K562 (cell line): Measurements from ENCODE around the gene ATXN1L. TPM values are rescaled to one million over a fixed set of nuclear protein-coding genes. Genes with fewer than 3 reads are reported as not detected.

ENCODE experiments used
- CHD4 ChIP-seq: fragments of 200-600 bp; sonication (generic); IDR thresholded peaks from 3 replicates; pipeline ENCODE4 v1.6.1; 2012; ENCODE audit warnings: low read depth, mild to moderate bottlenecking, mixed read lengths, low read length, inconsistent platforms; ENCODE audit not compliant: insufficient read depth, insufficient replicate concordance, poor library complexity, severe bottlenecking
- FOXK1 ChIP-seq: sonication (generic); formaldehyde crosslinking; IDR thresholded peaks from 2 replicates; pipeline ENCODE4 v1.8.0; 2022; ENCODE audit warnings: missing genetic modification reagents, mild to moderate bottlenecking, borderline replicate concordance
- HMG20A ChIP-seq: fragments of 450-650 bp; formaldehyde crosslinking; conservative IDR thresholded peaks from 2 replicates; pipeline ENCODE4 v1.4.0; 2020; ENCODE audit warnings: mild to moderate bottlenecking, mixed read lengths
- MAFK ChIP-seq: IDR thresholded peaks from 2 replicates; pipeline ENCODE4 v1.6.1; 2011; ENCODE audit warnings: low read length, improper control_type of control experiment
- MCM2 ChIP-seq: fragments of 450-650 bp; IDR thresholded peaks from 2 replicates; pipeline ENCODE4 v1.6.1; 2017; ENCODE audit warnings: low read depth, mild to moderate bottlenecking
- MTA2 ChIP-seq: fragments of 450-650 bp; IDR thresholded peaks from 2 replicates; pipeline ENCODE4 v1.6.1; 2016; ENCODE audit warnings: low read depth
- RBM17 ChIP-seq: fragments of 200-400 bp; formaldehyde crosslinking; IDR thresholded peaks from 2 replicates; pipeline ENCODE4 v1.6.1; 2017; ENCODE audit warnings: low read depth, mild to moderate bottlenecking, low read length, borderline replicate concordance
- ZBED1 ChIP-seq: IDR thresholded peaks from 2 replicates; pipeline ENCODE4 v1.6.1; 2014
- ZNF324 ChIP-seq: fragments of 250-450 bp; sonication (Bioruptor Pico); IDR thresholded peaks from 2 replicates; pipeline ENCODE4 v1.4.0; 2020; ENCODE audit warnings: mild to moderate bottlenecking
- polyA plus RNA-seq, 8 experiments: library from polyadenylated mRNA; depleted of rRNA in 4 of 8; stranded (reverse) in 5 of 8; unstranded in 3 of 8; fragments of >200 nt; fragmentation: Nextera tagmentation in 2 of 8; fragmentation: Illumina TruSeq in 1 of 8; extraction: Ambion mirVana in 2 of 8; extraction: Trizol in 1 of 8; gene quantifications; 2 replicates each; pipeline versions ENCODE4 v1.2.1 to v1.2.3, GENCODE V29; 2011 to 2014; ENCODE audit warnings: inconsistent platforms in 1 of 8, missing spikeins in 1 of 8
- total RNA-seq, 7 experiments: library from RNA; depleted of rRNA in 6 of 7; stranded (reverse); fragments of >200 nt in 6 of 7; fragmentation: Illumina TruSeq in 2 of 7; extraction: Trizol in 2 of 7; gene quantifications; 2 replicates each; pipeline versions ENCODE4 v1.2.1 to v1.2.3, GENCODE V29; 2011 to 2021; ENCODE audit warnings: low replicate concordance in 1 of 7
- TF ChIP-seq, protein P1 (sequence below): sonication (generic); formaldehyde crosslinking; IDR thresholded peaks from 2 replicates; pipeline ENCODE4 v1.8.0; 2022; ENCODE audit warnings: missing genetic modification reagents, mild to moderate bottlenecking, borderline replicate concordance
- TF ChIP-seq, protein P2 (sequence below): fragments of 200-600 bp; sonication (generic); IDR thresholded peaks from one replicate; pipeline ENCODE4 v1.6.1; 2012; ENCODE audit warnings: mild to moderate bottlenecking, low read depth, low read length, inconsistent platforms
- TF ChIP-seq, protein P3 (sequence below): fragments of 150-350 bp; IDR thresholded peaks from 2 replicates; pipeline ENCODE4 v1.6.1; 2014; ENCODE audit warnings: low read depth, mild to moderate bottlenecking, low read length, borderline replicate concordance

The ATXN1L gene
- total and polyA plus RNA-seq, 9 of the 15 experiments (the other 6 are each of a cell fraction or from before 2014, with no cell fraction given): 1.4 to 11.3 (median 9.3) TPM

DNA sequence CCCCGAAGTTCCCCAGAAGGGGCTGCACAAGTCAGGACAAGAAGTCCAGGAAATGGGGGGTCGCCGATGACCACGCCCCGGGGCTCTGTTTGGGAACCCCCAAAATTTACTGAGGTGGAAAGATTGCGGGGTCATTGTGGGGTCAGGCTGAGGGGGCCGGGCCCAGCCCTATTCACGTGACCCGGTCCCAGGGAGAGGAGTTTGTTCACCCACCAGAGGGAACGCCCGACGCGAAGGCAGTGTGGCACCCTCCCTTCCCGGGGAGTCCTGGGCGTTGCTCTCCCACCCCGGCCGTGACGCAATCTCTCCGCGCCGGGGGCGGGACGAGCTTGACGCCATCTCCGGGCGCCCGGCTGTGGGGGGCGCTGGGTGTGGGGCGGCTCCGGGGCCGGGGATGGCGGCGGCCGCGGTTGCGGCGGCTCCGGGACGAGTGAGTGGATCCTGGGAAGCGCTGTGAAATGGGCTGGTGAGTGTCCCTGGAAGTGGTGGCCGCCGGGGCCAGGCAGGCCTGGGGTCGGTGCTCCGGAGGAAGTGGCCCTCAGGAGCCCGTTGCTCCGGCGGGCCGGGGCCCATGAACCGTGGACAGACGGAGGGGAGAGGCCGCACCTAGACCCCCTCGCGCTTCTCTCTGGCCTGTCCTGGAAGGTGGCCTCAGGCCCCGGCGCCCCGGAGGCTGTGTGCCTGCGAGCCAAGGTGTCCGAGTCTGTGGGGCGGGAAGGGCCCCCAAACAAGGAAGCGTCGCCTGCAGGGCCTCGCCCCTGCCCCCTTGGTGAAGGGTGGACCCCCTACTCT lies at the start of gene ATXN1L (continued):
- TF ChIP-seq MCM2 (no peak), FOXK1 (no peak), MAFK (no peak), CHD4 (no peak), RBM17 (no peak), ZNF324 (CRISPR knock-in tag) (no peak), ZBED1 (peak; percentile 46; the same call in 1 of the 2 replicates), MTA2 (no peak), HMG20A (no peak)
- TF ChIP-seq, protein P1, sequence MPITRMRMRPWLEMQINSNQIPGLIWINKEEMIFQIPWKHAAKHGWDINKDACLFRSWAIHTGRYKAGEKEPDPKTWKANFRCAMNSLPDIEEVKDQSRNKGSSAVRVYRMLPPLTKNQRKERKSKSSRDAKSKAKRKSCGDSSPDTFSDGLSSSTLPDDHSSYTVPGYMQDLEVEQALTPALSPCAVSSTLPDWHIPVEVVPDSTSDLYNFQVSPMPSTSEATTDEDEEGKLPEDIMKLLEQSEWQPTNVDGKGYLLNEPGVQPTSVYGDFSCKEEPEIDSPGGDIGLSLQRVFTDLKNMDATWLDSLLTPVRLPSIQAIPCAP (CRISPR knock-in tag): no peak
- TF ChIP-seq, protein P2, sequence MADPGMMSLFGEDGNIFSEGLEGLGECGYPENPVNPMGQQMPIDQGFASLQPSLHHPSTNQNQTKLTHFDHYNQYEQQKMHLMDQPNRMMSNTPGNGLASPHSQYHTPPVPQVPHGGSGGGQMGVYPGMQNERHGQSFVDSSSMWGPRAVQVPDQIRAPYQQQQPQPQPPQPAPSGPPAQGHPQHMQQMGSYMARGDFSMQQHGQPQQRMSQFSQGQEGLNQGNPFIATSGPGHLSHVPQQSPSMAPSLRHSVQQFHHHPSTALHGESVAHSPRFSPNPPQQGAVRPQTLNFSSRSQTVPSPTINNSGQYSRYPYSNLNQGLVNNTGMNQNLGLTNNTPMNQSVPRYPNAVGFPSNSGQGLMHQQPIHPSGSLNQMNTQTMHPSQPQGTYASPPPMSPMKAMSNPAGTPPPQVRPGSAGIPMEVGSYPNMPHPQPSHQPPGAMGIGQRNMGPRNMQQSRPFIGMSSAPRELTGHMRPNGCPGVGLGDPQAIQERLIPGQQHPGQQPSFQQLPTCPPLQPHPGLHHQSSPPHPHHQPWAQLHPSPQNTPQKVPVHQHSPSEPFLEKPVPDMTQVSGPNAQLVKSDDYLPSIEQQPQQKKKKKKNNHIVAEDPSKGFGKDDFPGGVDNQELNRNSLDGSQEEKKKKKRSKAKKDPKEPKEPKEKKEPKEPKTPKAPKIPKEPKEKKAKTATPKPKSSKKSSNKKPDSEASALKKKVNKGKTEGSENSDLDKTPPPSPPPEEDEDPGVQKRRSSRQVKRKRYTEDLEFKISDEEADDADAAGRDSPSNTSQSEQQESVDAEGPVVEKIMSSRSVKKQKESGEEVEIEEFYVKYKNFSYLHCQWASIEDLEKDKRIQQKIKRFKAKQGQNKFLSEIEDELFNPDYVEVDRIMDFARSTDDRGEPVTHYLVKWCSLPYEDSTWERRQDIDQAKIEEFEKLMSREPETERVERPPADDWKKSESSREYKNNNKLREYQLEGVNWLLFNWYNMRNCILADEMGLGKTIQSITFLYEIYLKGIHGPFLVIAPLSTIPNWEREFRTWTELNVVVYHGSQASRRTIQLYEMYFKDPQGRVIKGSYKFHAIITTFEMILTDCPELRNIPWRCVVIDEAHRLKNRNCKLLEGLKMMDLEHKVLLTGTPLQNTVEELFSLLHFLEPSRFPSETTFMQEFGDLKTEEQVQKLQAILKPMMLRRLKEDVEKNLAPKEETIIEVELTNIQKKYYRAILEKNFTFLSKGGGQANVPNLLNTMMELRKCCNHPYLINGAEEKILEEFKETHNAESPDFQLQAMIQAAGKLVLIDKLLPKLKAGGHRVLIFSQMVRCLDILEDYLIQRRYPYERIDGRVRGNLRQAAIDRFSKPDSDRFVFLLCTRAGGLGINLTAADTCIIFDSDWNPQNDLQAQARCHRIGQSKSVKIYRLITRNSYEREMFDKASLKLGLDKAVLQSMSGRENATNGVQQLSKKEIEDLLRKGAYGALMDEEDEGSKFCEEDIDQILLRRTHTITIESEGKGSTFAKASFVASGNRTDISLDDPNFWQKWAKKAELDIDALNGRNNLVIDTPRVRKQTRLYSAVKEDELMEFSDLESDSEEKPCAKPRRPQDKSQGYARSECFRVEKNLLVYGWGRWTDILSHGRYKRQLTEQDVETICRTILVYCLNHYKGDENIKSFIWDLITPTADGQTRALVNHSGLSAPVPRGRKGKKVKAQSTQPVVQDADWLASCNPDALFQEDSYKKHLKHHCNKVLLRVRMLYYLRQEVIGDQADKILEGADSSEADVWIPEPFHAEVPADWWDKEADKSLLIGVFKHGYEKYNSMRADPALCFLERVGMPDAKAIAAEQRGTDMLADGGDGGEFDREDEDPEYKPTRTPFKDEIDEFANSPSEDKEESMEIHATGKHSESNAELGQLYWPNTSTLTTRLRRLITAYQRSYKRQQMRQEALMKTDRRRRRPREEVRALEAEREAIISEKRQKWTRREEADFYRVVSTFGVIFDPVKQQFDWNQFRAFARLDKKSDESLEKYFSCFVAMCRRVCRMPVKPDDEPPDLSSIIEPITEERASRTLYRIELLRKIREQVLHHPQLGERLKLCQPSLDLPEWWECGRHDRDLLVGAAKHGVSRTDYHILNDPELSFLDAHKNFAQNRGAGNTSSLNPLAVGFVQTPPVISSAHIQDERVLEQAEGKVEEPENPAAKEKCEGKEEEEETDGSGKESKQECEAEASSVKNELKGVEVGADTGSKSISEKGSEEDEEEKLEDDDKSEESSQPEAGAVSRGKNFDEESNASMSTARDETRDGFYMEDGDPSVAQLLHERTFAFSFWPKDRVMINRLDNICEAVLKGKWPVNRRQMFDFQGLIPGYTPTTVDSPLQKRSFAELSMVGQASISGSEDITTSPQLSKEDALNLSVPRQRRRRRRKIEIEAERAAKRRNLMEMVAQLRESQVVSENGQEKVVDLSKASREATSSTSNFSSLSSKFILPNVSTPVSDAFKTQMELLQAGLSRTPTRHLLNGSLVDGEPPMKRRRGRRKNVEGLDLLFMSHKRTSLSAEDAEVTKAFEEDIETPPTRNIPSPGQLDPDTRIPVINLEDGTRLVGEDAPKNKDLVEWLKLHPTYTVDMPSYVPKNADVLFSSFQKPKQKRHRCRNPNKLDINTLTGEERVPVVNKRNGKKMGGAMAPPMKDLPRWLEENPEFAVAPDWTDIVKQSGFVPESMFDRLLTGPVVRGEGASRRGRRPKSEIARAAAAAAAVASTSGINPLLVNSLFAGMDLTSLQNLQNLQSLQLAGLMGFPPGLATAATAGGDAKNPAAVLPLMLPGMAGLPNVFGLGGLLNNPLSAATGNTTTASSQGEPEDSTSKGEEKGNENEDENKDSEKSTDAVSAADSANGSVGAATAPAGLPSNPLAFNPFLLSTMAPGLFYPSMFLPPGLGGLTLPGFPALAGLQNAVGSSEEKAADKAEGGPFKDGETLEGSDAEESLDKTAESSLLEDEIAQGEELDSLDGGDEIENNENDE: no peak
- TF ChIP-seq, protein P3, sequence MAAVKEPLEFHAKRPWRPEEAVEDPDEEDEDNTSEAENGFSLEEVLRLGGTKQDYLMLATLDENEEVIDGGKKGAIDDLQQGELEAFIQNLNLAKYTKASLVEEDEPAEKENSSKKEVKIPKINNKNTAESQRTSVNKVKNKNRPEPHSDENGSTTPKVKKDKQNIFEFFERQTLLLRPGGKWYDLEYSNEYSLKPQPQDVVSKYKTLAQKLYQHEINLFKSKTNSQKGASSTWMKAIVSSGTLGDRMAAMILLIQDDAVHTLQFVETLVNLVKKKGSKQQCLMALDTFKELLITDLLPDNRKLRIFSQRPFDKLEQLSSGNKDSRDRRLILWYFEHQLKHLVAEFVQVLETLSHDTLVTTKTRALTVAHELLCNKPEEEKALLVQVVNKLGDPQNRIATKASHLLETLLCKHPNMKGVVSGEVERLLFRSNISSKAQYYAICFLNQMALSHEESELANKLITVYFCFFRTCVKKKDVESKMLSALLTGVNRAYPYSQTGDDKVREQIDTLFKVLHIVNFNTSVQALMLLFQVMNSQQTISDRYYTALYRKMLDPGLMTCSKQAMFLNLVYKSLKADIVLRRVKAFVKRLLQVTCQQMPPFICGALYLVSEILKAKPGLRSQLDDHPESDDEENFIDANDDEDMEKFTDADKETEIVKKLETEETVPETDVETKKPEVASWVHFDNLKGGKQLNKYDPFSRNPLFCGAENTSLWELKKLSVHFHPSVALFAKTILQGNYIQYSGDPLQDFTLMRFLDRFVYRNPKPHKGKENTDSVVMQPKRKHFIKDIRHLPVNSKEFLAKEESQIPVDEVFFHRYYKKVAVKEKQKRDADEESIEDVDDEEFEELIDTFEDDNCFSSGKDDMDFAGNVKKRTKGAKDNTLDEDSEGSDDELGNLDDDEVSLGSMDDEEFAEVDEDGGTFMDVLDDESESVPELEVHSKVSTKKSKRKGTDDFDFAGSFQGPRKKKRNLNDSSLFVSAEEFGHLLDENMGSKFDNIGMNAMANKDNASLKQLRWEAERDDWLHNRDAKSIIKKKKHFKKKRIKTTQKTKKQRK: no peak
